Measurements from ENCODE around the gene VPS41.

GRCh38 chr7:38890597-38890996, 18.4 kb downstream of the VPS41 start:
- TF ChIP-seq CTCF (IDR thresholded peaks at IDR 0.05; ENCODE audit: low read depth, low read length, missing input control) (no peak), EGR1 (IDR thresholded peaks at IDR 0.05; ENCODE audit: low read depth in 2 of 2) (no peak), YY1 (IDR thresholded peaks at IDR 0.05) (no peak), ATF3 (IDR thresholded peaks at IDR 0.05) (no peak)
- TF ChIP-seq, protein P1, sequence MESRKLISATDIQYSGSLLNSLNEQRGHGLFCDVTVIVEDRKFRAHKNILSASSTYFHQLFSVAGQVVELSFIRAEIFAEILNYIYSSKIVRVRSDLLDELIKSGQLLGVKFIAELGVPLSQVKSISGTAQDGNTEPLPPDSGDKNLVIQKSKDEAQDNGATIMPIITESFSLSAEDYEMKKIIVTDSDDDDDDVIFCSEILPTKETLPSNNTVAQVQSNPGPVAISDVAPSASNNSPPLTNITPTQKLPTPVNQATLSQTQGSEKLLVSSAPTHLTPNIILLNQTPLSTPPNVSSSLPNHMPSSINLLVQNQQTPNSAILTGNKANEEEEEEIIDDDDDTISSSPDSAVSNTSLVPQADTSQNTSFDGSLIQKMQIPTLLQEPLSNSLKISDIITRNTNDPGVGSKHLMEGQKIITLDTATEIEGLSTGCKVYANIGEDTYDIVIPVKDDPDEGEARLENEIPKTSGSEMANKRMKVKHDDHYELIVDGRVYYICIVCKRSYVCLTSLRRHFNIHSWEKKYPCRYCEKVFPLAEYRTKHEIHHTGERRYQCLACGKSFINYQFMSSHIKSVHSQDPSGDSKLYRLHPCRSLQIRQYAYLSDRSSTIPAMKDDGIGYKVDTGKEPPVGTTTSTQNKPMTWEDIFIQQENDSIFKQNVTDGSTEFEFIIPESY (IDR thresholded peaks at IDR 0.05): no peak

Measured in liver (tissue), 3 donors.